HG03354 (cell line): ENCODE results near the gene ZNF184.

Experiments used
- ATAC-seq: cut with Tn5 transposase; IDR thresholded peaks from one replicate; pipeline ENCODE4 v1.9.1; 2021; ENCODE audit warnings: mild to moderate bottlenecking; ENCODE audit not compliant: unreplicated experiment, poor library complexity, severe bottlenecking

The ZNF184 gene

GRCh38 chr6:27472617-27473400, at the start of gene ZNF184:
TSS of gene ZNF184 (minus strand) at chr6:27473105. CDS start at chr6:27472294, 811 bp downstream.
- peak; percentile 85 for ATAC-seq

- ATAC-seq = peak; percentile 77
Observed at GRCh38 chr6:27518881-27519795, 46.2 kb upstream of the ZNF184 start.

- ATAC-seq = no peak
Observed at GRCh38 chr6:27517928-27518787, 45.3 kb upstream of the ZNF184 start.

GRCh38 chr6:27517238-27517637, 44.3 kb upstream of the ZNF184 start:
- ATAC-seq = no peak

- ATAC-seq = no peak
Observed at GRCh38 chr6:27514906-27515495, 42.1 kb upstream of the ZNF184 start.

- no peak for ATAC-seq
Observed at GRCh38 chr6:27512525-27512924, 39.6 kb upstream of the ZNF184 start.

GRCh38 chr6:27507041-27507956, 34.4 kb upstream of the ZNF184 start:
- no peak for ATAC-seq

GRCh38 chr6:27505209-27506027, 32.5 kb upstream of the ZNF184 start:
- ATAC-seq = no peak

GRCh38 chr6:27503436-27504030, 30.6 kb upstream of the ZNF184 start:
- ATAC-seq = peak; percentile 50

GRCh38 chr6:27502508-27503435, 29.9 kb upstream of the ZNF184 start:
- peak; percentile 67 for ATAC-seq

GRCh38 chr6:27501187-27501586, 28.3 kb upstream of the ZNF184 start:
- no peak for ATAC-seq

- no peak for ATAC-seq
Observed at GRCh38 chr6:27500177-27500576, 27.3 kb upstream of the ZNF184 start.

GRCh38 chr6:27495386-27496135, 22.7 kb upstream of the ZNF184 start:
- ATAC-seq = peak; percentile 75

- ATAC-seq = peak; percentile 10
Observed at GRCh38 chr6:27494987-27495385, 22.1 kb upstream of the ZNF184 start.

GRCh38 chr6:27494103-27494502, 21.2 kb upstream of the ZNF184 start:
- ATAC-seq = no peak
